Sigmoid colon (tissue), 7 donors: ENCODE results near the gene COL23A1. TPM values are rescaled to one million over a fixed set of nuclear protein-coding genes. Genes with fewer than 3 reads are reported as not detected.

Source experiments
- DNase-seq: peaks from one replicate; pipeline ENCODE4 v3.0.0-alpha.2; 2019
- H3K27ac ChIP-seq, 4 donors: fragments of 200-600 bp; sonication (generic); one replicate each; pipeline ENCODE4 v1.5.1; 2016 to 2019; ENCODE audit warnings: mild to moderate bottlenecking in 1 of 4
- H3K27me3 ChIP-seq, 3 donors: fragments of 200-600 bp; sonication (generic); one replicate each; pipeline ENCODE4 v1.5.1; 2019; ENCODE audit warnings: mild to moderate bottlenecking in 1 of 3
- H3K36me3 ChIP-seq, 4 donors: fragments of 200-600 bp; sonication (generic); one replicate each; pipeline ENCODE4 v1.5.1; 2016 to 2019
- H3K4me1 ChIP-seq, 4 donors: fragments of 200-600 bp; sonication (generic); one replicate each; pipeline ENCODE4 v1.5.1; 2017 to 2019
- H3K4me3 ChIP-seq, 4 donors: fragments of 200-600 bp; sonication (generic); one replicate each; pipeline ENCODE4 v1.5.1; 2017 to 2019; ENCODE audit warnings: mild to moderate bottlenecking in 2 of 4, moderate library complexity in 1 of 4
- H3K9me3 ChIP-seq, 4 donors: fragments of 200-600 bp in 3 of 4; sonication (generic) in 3 of 4; one replicate each; pipeline versions ENCODE4 v1.5.1 to v1.6.1; 2013 to 2019
- EP300 ChIP-seq, 4 donors: sonication (generic); formaldehyde crosslinking; IDR thresholded peaks; one replicate each; pipeline ENCODE4 v1.6.1; 2017; ENCODE audit warnings: antibody characterized with exemption in 4 of 4
- POLR2A ChIP-seq, 2 donors: fragments of 450-650 bp; IDR thresholded peaks; one replicate each; pipeline ENCODE4 v1.6.1; 2016; ENCODE audit warnings: antibody characterized with exemption in 2 of 2, mild to moderate bottlenecking in 2 of 2, moderate library complexity in 2 of 2
- POLR2AphosphoS5 ChIP-seq, 4 donors: sonication (generic); formaldehyde crosslinking; IDR thresholded peaks; one replicate each; pipeline ENCODE4 v1.6.1; 2017; ENCODE audit warnings: antibody characterized with exemption in 4 of 4
- WGBS, 2 donors: extraction: QIAGEN DNeasy Blood & Tissue Kit; methylation state at CpG; one replicate each; pipeline ENCODE4 v1.1.7; 2013; 5-methylcytosine and 5-hydroxymethylcytosine counted together
- intact Hi-C: fragments of 100-400 bp; cut with DNase I; formaldehyde crosslinking; loops from one replicate; pipeline ENCODE4 v1.15.1; 2023
- polyA plus RNA-seq, 3 donors: library from polyadenylated mRNA; stranded (reverse); fragments of 200-250 nt; gene quantifications; one replicate each; pipeline ENCODE4 v1.2.3, GENCODE V29; 2013
- total RNA-seq, 4 donors: library from RNA; depleted of rRNA; stranded (reverse); fragments of >200 nt; gene quantifications; one replicate each; pipeline ENCODE4 v1.1.0, GENCODE V29; 2016
- TF ChIP-seq, protein P1 (sequence below), 4 experiments: fragments of 450-650 bp in 3 of 4; fragments of 200-600 bp in 1 of 4; IDR thresholded peaks; one replicate each; pipeline ENCODE4 v1.5.1; 2016 to 2019; ENCODE audit warnings: antibody characterized with exemption in 4 of 4, mild to moderate bottlenecking in 3 of 4, moderate library complexity in 2 of 4
- donor health status: healthy with polysubstance abuse.
- donor health status: Bipolar disorder and iron deficiency.
- donor health status: healthy.

Gene COL23A1
- total and polyA plus RNA-seq, 7 donors = 0.28 to 1.2 (median 0.57) TPM; not detected in 1

DNA sequence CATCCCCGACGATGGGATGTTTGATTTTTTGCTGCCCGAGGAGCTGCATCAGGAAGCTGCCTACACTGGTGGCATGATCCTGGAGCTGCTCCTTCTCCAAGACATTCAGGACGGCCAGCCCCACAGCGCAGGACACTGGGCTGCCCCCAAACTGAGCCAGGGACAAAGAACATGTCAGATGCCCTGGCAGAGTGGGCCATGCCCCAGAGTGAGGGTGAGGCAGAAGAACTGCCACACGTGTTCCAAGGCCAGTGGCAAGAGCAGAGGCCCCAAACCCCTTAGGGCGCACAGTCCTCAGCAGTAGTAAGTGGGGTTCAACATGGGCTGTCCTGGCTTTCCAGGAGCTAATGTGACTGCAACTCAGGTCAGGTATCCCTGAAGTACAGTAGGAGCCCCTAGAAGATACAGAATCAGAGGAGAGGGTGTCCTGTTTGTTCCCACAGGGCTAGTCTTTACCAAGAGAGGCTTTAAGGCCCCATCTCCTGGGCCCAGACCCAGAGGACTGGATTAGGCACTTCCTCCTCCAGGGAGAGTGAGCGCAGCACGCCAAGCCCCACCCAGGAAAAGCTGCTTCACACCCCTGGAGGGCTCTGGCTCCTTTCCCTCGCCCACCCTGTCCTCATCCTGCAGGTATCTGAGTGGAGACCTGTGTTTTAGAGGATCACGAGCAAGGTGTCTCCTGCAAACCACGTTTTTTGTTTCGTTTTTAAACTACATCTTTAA lies 374.8 kb downstream of the COL23A1 start:
- Histone ChIP-seq H3K36me3 (peaks cover 23 to 93% (median 53%) of the 10 kb centered on the region in 4 donors), H3K9me3 (no peaks in the 10 kb centered on the region), H3K27me3 (no peaks in the 10 kb centered on the region), H3K27ac (peak overlapping the region in 1 of 4 donors; percentile 4), H3K4me1 (no peaks in the 10 kb centered on the region), H3K4me3 (no peak overlapping the region)
- 45 to 71% methylated on average over 13 of the region's 13 CpGs for WGBS, 2 donors
- no peak for DNase-seq
- intact Hi-C loops = no loop called here
- TF ChIP-seq, protein P1, sequence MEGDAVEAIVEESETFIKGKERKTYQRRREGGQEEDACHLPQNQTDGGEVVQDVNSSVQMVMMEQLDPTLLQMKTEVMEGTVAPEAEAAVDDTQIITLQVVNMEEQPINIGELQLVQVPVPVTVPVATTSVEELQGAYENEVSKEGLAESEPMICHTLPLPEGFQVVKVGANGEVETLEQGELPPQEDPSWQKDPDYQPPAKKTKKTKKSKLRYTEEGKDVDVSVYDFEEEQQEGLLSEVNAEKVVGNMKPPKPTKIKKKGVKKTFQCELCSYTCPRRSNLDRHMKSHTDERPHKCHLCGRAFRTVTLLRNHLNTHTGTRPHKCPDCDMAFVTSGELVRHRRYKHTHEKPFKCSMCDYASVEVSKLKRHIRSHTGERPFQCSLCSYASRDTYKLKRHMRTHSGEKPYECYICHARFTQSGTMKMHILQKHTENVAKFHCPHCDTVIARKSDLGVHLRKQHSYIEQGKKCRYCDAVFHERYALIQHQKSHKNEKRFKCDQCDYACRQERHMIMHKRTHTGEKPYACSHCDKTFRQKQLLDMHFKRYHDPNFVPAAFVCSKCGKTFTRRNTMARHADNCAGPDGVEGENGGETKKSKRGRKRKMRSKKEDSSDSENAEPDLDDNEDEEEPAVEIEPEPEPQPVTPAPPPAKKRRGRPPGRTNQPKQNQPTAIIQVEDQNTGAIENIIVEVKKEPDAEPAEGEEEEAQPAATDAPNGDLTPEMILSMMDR (IDR thresholded peaks at IDR 0.05) = no peak
- TF ChIP-seq EP300 (IDR thresholded peaks at IDR 0.05) (no peak), POLR2AphosphoS5 (IDR thresholded peaks at IDR 0.05) (no peak), POLR2A (IDR thresholded peaks at IDR 0.05) (no peak)

DNA sequence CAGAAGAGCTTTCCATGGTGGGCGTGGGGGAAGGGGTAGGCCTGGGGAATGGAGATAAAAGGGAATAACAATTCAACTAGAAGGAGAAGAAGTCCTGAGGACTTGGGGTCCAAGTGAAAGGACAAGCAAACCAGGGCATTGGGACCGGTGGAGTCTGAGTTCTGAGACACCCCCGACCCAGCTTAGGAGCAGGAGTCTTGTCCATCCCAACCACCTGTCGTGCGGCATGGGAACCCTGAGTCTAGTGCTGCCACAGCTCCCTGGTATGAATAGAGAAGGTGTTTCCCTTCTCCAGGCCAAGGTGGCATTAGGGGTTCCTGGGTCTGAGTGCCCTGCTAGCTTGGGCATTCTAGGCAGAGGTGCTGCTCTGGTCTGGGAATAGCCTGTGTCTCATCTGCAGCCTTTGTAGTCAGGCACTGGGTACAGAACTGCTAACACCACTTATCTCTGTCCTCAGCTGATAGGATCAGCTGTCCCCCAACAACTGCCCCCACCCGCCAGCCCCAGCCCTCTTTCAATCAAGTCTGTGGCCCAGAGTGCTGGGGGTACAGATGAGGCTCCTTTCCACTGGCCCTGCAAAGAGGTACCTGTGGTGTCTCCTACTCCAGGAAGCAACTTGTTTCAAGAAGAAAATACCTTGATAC lies 375.9 kb downstream of the COL23A1 start:
- H3K27me3 ChIP-seq = no peaks in the 10 kb centered on the region
- no peak overlapping the region for H3K27ac ChIP-seq
- intact Hi-C loops = no loop called here
- no peaks in the 10 kb centered on the region for H3K9me3 ChIP-seq
- H3K4me3 ChIP-seq = no peak overlapping the region
- 85 to 92% methylated on average over 6 of the region's 6 CpGs for WGBS, 2 donors
- H3K4me1 ChIP-seq = no peaks in the 10 kb centered on the region
- no peak for DNase-seq
- peaks cover 35 to 94% (median 62%) of the 10 kb centered on the region in 4 donors for H3K36me3 ChIP-seq
- TF ChIP-seq POLR2AphosphoS5 (IDR thresholded peaks at IDR 0.05) = no peak
- TF ChIP-seq EP300 (IDR thresholded peaks at IDR 0.05) = no peak
- TF ChIP-seq, protein P1 (IDR thresholded peaks at IDR 0.05) = no peak
- TF ChIP-seq POLR2A (IDR thresholded peaks at IDR 0.05) = no peak

DNA sequence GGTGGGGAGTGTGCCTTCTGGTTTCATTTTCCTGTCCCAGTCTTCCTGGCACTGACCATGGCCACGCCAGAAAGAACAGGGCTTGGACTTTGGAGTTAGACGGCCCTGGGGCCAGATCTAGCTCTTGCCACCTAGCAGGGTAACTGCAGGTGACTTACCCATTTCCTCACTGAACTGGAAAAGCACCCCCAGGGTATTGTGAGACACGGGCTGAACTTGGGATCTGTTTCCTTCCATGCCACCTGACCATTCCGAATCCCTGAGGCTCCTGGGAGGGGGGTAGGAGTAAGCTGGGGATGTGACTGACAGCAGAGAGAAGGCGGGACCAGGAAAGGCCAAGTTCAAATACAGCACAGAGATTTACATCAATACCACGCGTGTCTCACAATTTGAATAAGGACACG lies 376.4 kb downstream of the COL23A1 start:
- Histone ChIP-seq H3K4me3 (no peak overlapping the region), H3K4me1 (no peaks in the 10 kb centered on the region), H3K36me3 (peaks cover 40 to 94% (median 67%) of the 10 kb centered on the region in 4 donors), H3K9me3 (no peaks in the 10 kb centered on the region), H3K27ac (no peak overlapping the region), H3K27me3 (no peaks in the 10 kb centered on the region)
- TF ChIP-seq POLR2A (IDR thresholded peaks at IDR 0.05) (no peak), EP300 (IDR thresholded peaks at IDR 0.05) (no peak), POLR2AphosphoS5 (IDR thresholded peaks at IDR 0.05) (no peak)
- TF ChIP-seq, protein P1 (IDR thresholded peaks at IDR 0.05) = no peak
- 27 to 60% methylated on average over 8 of the region's 8 CpGs for WGBS, 2 donors
- intact Hi-C loops = no loop called here
- no peak for DNase-seq

DNA sequence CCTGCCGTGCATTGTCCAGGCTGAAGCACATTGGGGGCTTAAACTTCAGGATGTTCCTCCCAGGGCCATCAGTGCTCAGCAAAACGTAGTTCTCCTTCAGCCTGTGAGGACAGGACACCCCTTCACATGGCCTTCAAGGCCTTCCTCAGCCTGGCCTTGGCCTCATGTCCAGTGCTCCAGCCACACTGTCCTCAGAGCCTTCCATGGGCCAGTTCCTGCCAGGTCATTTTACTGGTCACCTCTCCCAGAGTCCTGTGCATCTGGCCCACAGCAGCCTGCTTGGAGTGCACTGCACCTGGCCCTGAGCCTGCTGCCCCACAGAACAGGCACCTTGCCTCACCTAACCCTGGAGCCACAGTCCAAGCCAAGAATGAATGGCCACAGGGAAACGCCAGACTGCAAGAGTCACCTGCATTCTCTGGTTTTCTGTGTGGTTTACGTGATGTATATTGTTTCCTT lies 377.2 kb downstream of the COL23A1 start:
- Histone ChIP-seq H3K27me3 (no peaks in the 10 kb centered on the region), H3K36me3 (peaks cover 44 to 95% (median 73%) of the 10 kb centered on the region in 4 donors), H3K4me3 (no peak overlapping the region), H3K9me3 (no peaks in the 10 kb centered on the region), H3K4me1 (no peaks in the 10 kb centered on the region), H3K27ac (no peak overlapping the region)
- no peak for TF ChIP-seq EP300 (IDR thresholded peaks at IDR 0.05)
- TF ChIP-seq POLR2AphosphoS5 (IDR thresholded peaks at IDR 0.05) = peak in 1 of 4 donors; percentile 7
- TF ChIP-seq, protein P1 (IDR thresholded peaks at IDR 0.05) = no peak
- TF ChIP-seq POLR2A (IDR thresholded peaks at IDR 0.05) = no peak
- no peak for DNase-seq
- WGBS, 2 donors = 38 to 65% methylated on average over 4 of the region's 4 CpGs
- intact Hi-C loops = no loop called here
